PC-3 (cell line): Measurements from ENCODE around the gene FCHO1. TPM values are rescaled to one million over a fixed set of nuclear protein-coding genes. Genes with fewer than 3 reads are reported as not detected.
A peak's percentile ranks its signal among the peaks of the same experiment; 100 is the strongest.

ENCODE experiments used
- ATAC-seq: fragments of 200-7000 bp; cut with Tn5 transposase; 2 replicates; pipeline ENCODE4 v1.9.1; 2020; ENCODE audit warnings: mild to moderate bottlenecking, moderate library complexity
- BruUV-seq: library from RNA; stranded (reverse); fragments of 400-500 nt; replicated peaks from 2 replicates; lab custom pipeline; 2021; lab: Mats Ljungman, UMichigan
- CTCF ChIA-PET: fragments of 300-600 bp; sonication (Branson Sonifier 250); formaldehyde crosslinking; loops from one replicate; lab custom pipeline; 2022; ENCODE audit warnings: antibody characterized with exemption; lab: Charles Lee
- POLR2A ChIA-PET: fragments of 300-600 bp; sonication (Branson Sonifier 250); formaldehyde crosslinking; loops from one replicate; lab custom pipeline; 2022; ENCODE audit warnings: antibody characterized with exemption; ENCODE audit not compliant: unreplicated experiment; lab: Charles Lee
- DNase-seq: peaks from one replicate; pipeline ENCODE4 v3.0.0-alpha.2; 2015
- H2AFZ ChIP-seq: fragments of 300-600 bp; sonication (generic); 2 replicates; pipeline ENCODE4 v1.6.0; 2016; ENCODE audit warnings: antibody characterized with exemption, low read length
- H3F3A ChIP-seq: fragments of 300-600 bp; sonication (generic); one replicate; pipeline ENCODE4 v1.6.0; 2017; ENCODE audit warnings: antibody characterized with exemption, low read length, control low read depth, mild to moderate bottlenecking; ENCODE audit not compliant: unreplicated experiment
- H3K27ac ChIP-seq: fragments of 300-600 bp; sonication (generic); 2 replicates; pipeline ENCODE4 v1.5.1; 2016; ENCODE audit warnings: mild to moderate bottlenecking, low read length
- H3K27me3 ChIP-seq: fragments of 300-600 bp; sonication (generic); 2 replicates; pipeline ENCODE4 v1.6.1; 2016; ENCODE audit warnings: low read length, mixed read lengths
- H3K36me3 ChIP-seq: fragments of 300-600 bp; sonication (generic); 2 replicates; pipeline ENCODE4 v1.6.1; 2016; ENCODE audit warnings: low read depth, mixed run types, low read length, mixed read lengths
- H3K4me1 ChIP-seq: fragments of 300-600 bp; sonication (generic); 2 replicates; pipeline ENCODE4 v1.5.1; 2016; ENCODE audit warnings: low read length; ENCODE audit not compliant: insufficient read depth
- H3K4me2 ChIP-seq: fragments of 300-600 bp; sonication (generic); 2 replicates; pipeline ENCODE4 v1.6.0; 2016; ENCODE audit warnings: low read length
- H3K4me3 ChIP-seq: fragments of 300-600 bp; sonication (generic); 2 replicates; pipeline ENCODE4 v1.5.1; 2016; ENCODE audit warnings: mild to moderate bottlenecking, low read length, mixed read lengths
- H3K79me2 ChIP-seq: fragments of 300-600 bp; sonication (generic); 2 replicates; pipeline ENCODE4 v1.6.1; 2017; ENCODE audit warnings: low read length, mixed read lengths
- H3K9ac ChIP-seq: fragments of 300-600 bp; sonication (generic); 2 replicates; pipeline ENCODE4 v1.6.0; 2016; ENCODE audit warnings: mild to moderate bottlenecking, low read length
- H3K9me2 ChIP-seq: fragments of 300-600 bp; sonication (generic); replicated peaks from 2 replicates; pipeline ENCODE4 v1.6.1; 2016; ENCODE audit warnings: mixed run types, low read length, mixed read lengths
- H3K9me3 ChIP-seq: fragments of 300-600 bp; sonication (generic); 2 replicates; pipeline ENCODE4 v1.6.1; 2016; ENCODE audit warnings: low read length, mixed read lengths
- H4K20me1 ChIP-seq: fragments of 300-600 bp; sonication (generic); 2 replicates; pipeline ENCODE4 v1.6.1; 2016; ENCODE audit warnings: low read length, mixed read lengths
- EZH2 ChIP-seq: fragments of 300-600 bp; sonication (generic); IDR thresholded peaks from one replicate; pipeline ENCODE4 v1.6.1; 2017; ENCODE audit warnings: antibody characterized with exemption, mild to moderate bottlenecking, low read length; ENCODE audit not compliant: unreplicated experiment
- EZH2phosphoT487 ChIP-seq: fragments of 300-600 bp; sonication (generic); IDR thresholded peaks from 2 replicates; pipeline ENCODE4 v1.6.1; 2018; ENCODE audit warnings: mild to moderate bottlenecking, antibody characterized with exemption, low read length, borderline replicate concordance
- intact Hi-C: fragments of 100-400 bp; cut with micrococcal nuclease; formaldehyde crosslinking; loops from 2 replicates; pipeline ENCODE4 v1.9.0; 2023
- total RNA-seq: library from RNA; depleted of rRNA; stranded (reverse); fragments of >200 nt; gene quantifications from 2 replicates; pipeline ENCODE4 v1.2.3, GENCODE V29; 2014
- TF ChIP-seq, protein P1 (sequence below): fragments of 300-600 bp; sonication (generic); conservative IDR thresholded peaks from 2 replicates; pipeline ENCODE4 v1.5.1; 2017; ENCODE audit warnings: antibody characterized with exemption, low read depth, mild to moderate bottlenecking, low read length

Gene FCHO1
- total RNA-seq, 1 experiment from 2014 or later: 21.0 TPM

DNA sequence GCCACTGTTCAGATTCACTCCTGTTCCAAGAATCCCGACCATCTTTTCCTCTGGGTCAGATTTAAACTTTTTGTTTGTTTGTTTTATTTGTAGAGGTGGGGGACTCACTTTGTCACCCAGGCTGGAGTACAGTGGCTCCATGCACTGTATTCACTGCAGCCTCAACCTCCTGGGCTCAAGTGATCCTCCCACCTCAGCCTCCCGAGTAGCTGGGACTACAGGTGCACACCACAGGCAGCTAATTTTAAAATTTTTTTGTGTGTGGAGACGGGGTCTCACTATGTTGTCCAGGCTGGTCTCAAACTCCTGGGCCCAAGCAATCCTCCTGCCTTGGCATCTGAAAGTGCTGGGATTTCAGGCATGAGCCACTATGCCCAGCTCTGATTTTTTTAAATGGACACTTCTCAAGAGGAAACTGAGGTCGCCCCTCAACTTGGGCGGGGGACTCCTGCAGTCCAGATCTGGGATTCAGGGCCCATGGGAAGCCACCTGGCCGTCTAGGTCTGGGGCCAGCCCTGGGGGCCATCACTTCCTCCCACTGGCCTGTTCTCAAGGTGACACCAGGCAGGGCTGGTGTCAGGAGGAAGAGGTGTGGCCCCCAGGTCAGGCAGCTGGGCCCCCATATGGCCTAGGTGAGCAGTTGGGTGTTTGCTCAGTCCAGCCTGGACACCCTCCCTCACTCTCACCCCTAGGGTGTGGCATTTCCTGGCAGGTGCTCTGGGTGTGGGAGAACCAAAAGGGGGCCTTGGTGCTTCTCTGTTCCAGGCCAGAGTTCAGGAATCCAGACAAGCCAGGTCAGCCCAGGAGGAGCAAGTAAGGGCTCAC lies 44.9 kb downstream of the FCHO1 start:
- peak; percentile 52 for ATAC-seq
- DNase-seq: peak; percentile 91
- Histone ChIP-seq H3K79me2 (peaks cover 59% of the 10 kb centered on the region), H3K4me1 (peaks cover 49% of the 10 kb centered on the region), H3F3A (peaks cover 6% of the 10 kb centered on the region), H3K4me2 (peak overlapping the region; percentile 90), H3K9me2 (no peaks in the 10 kb centered on the region), H3K9me3 (no peaks in the 10 kb centered on the region), H3K4me3 (peak overlapping the region; percentile 84), H4K20me1 (no peaks in the 10 kb centered on the region), H3K27ac (peak overlapping the region; percentile 99), H3K36me3 (0 out of 2 replicates have a peak, but pooled peaks cover 2% of the 10 kb centered on the region), H3K9ac (peak overlapping the region; percentile 95), H3K27me3 (no peaks in the 10 kb centered on the region), H2AFZ (no peak overlapping the region)
- TF ChIP-seq EZH2: no peak
- TF ChIP-seq EZH2phosphoT487: no peak
- TF ChIP-seq, protein P1, sequence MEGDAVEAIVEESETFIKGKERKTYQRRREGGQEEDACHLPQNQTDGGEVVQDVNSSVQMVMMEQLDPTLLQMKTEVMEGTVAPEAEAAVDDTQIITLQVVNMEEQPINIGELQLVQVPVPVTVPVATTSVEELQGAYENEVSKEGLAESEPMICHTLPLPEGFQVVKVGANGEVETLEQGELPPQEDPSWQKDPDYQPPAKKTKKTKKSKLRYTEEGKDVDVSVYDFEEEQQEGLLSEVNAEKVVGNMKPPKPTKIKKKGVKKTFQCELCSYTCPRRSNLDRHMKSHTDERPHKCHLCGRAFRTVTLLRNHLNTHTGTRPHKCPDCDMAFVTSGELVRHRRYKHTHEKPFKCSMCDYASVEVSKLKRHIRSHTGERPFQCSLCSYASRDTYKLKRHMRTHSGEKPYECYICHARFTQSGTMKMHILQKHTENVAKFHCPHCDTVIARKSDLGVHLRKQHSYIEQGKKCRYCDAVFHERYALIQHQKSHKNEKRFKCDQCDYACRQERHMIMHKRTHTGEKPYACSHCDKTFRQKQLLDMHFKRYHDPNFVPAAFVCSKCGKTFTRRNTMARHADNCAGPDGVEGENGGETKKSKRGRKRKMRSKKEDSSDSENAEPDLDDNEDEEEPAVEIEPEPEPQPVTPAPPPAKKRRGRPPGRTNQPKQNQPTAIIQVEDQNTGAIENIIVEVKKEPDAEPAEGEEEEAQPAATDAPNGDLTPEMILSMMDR: no peak
- BruUV-seq: no TSS peak
- intact Hi-C loops: loop anchor here (2.0 to 5.0 kb wide), 3 partner anchors 17 to 61 kb away; partner anchors contain the start of gene RPL18A
- ChIA-PET CTCF (interaction anchor here (1.6 kb wide), 1 partner anchor 63 kb away, joined by 4 read pairs; the partner anchor contains the start of gene RPL18A), POLR2A (interaction anchor here (0.6 kb wide), 1 partner anchor 34 kb away, joined by 3 read pairs; no protein-coding TSS in a partner anchor)

DNA sequence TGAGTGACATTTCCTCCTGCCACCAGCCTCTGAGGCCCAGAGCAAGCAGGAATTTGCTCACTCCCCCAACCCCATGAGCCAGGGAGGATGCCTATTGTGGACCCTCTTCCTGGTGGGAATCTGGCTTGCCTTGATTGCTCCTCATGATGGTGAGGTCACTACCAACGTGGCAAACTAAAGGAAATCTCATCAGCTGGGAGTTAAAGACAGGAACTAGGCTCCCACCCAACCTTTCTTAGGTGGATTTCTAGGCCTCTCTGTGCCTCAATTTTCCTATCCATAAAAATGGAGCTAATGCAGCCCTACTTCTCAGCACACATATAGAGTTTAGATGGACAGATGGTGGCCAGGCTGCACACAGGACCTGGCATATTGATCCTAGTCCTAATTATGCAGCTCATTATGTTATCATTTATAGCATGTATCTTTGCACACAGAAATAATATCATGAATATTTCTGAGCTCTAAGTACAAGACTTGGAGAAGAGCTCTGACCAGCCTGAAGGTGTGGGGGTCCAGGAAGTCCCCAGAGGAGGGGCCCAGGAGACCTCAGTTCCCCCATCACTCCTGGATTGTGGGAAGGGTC lies 45.7 kb downstream of the FCHO1 start:
- ChIA-PET POLR2A (interaction anchor here (0.6 to 0.7 kb wide), 2 partner anchors 34 to 47 kb away, joined by 3 read pairs; no protein-coding TSS in a partner anchor), CTCF (no interaction called here)
- H3K4me3 ChIP-seq: peak overlapping the region; percentile 84
- TSS peak; percentile 77 for BruUV-seq
- peaks cover 42% of the 10 kb centered on the region for H3K4me1 ChIP-seq
- TF ChIP-seq, protein P1: no peak
- TF ChIP-seq EZH2: no peak
- no peak for TF ChIP-seq EZH2phosphoT487
- H3K27ac ChIP-seq: peak overlapping the region; percentile 99
- DNase-seq (no peak), ATAC-seq (peak; percentile 1; the same call in 1 of the 2 replicates)
- H3K27me3 ChIP-seq: no peaks in the 10 kb centered on the region
- H3K79me2 ChIP-seq: peaks cover 66% of the 10 kb centered on the region
- peak overlapping the region; percentile 90 for H3K4me2 ChIP-seq
- 0 out of 2 replicates have a peak, but pooled peaks cover 2% of the 10 kb centered on the region for H3K36me3 ChIP-seq
- H3K9me3 ChIP-seq: no peaks in the 10 kb centered on the region
- H3F3A ChIP-seq: peaks cover 6% of the 10 kb centered on the region
- H3K9ac ChIP-seq: peak overlapping the region; percentile 95
- H3K9me2 ChIP-seq: no peaks in the 10 kb centered on the region
- no peaks in the 10 kb centered on the region for H4K20me1 ChIP-seq
- no peak overlapping the region for H2AFZ ChIP-seq
- intact Hi-C loops: loop anchor here (2.0 to 5.0 kb wide), 3 partner anchors 18 to 60 kb away; partner anchors contain the start of gene RPL18A
